HG02885 (cell line): ENCODE measurements around the gene SCAND1.
"Not testable (repeated sequence)": the region's sequence is repeated elsewhere in the genome, so short reads cannot be mapped to it uniquely, and the experiment has no call there.

ENCODE experiments used
- ATAC-seq: cut with Tn5 transposase; IDR thresholded peaks from one replicate; pipeline ENCODE4 v1.9.1; 2021; ENCODE audit warnings: mild to moderate bottlenecking; ENCODE audit not compliant: unreplicated experiment, poor library complexity

Gene SCAND1

GRCh38 chr20:35963878-35964277, 9.6 kb upstream of the SCAND1 start:
- no peak for ATAC-seq

- not testable (repeated sequence) for ATAC-seq
Measured at GRCh38 chr20:35959291-35959690, 5.0 kb upstream of the SCAND1 start.

- ATAC-seq: no peak
Measured at GRCh38 chr20:35956616-35957015, 2.3 kb upstream of the SCAND1 start.

- ATAC-seq: no peak
Measured at GRCh38 chr20:35954907-35955251, 577 bp upstream of the SCAND1 start.

GRCh38 chr20:35953387-35954199, 709 bp downstream of the SCAND1 start:
- peak; percentile 15 for ATAC-seq

GRCh38 chr20:35952480-35953386, 1.6 kb downstream of the SCAND1 start:
- ATAC-seq: no peak

- not testable (repeated sequence) for ATAC-seq
Measured at GRCh38 chr20:35952080-35952479, 2.2 kb downstream of the SCAND1 start.

GRCh38 chr20:35950093-35950492, 4.2 kb downstream of the SCAND1 start:
- no peak for ATAC-seq

- no peak for ATAC-seq
Measured at GRCh38 chr20:35947907-35948306, 6.4 kb downstream of the SCAND1 start.

GRCh38 chr20:35947489-35947888, 6.8 kb downstream of the SCAND1 start:
- ATAC-seq: no peak

- no peak for ATAC-seq
Measured at GRCh38 chr20:35942243-35942642, 12.1 kb downstream of the SCAND1 start.

- ATAC-seq: no peak
Measured at GRCh38 chr20:35941620-35942019, 12.7 kb downstream of the SCAND1 start.

- ATAC-seq: no peak
Measured at GRCh38 chr20:35939264-35939663, 15.0 kb downstream of the SCAND1 start.

GRCh38 chr20:35934050-35934449, 20.3 kb downstream of the SCAND1 start:
- ATAC-seq: no peak

GRCh38 chr20:35929301-35929700, 25.0 kb downstream of the SCAND1 start:
- no peak for ATAC-seq

- no peak for ATAC-seq
Measured at GRCh38 chr20:35920523-35920922, 33.8 kb downstream of the SCAND1 start.

GRCh38 chr20:35918021-35918420, 36.3 kb downstream of the SCAND1 start:
- no peak for ATAC-seq

- ATAC-seq: no peak
Measured at GRCh38 chr20:35917077-35917476, 37.2 kb downstream of the SCAND1 start.

- ATAC-seq: no peak
Measured at GRCh38 chr20:35912881-35913280, 41.4 kb downstream of the SCAND1 start.

- no peak for ATAC-seq
Measured at GRCh38 chr20:35910254-35910653, 44.0 kb downstream of the SCAND1 start.

- no peak for ATAC-seq
Measured at GRCh38 chr20:35909796-35910195, 44.5 kb downstream of the SCAND1 start.
